ENCODE results near the gene ZNG1F.
"Not testable (repeated sequence)": the region's sequence is repeated elsewhere in the genome, so short reads cannot be mapped to it uniquely, and the experiment has no call there.

Gene ZNG1F

GRCh38 chr9:41123396-41123795 lies 65.7 kb downstream of the ZNG1F start:
- not testable (repeated sequence) for DNase-seq (ENCODE audit: low read depth, low spot score)

DNA sequence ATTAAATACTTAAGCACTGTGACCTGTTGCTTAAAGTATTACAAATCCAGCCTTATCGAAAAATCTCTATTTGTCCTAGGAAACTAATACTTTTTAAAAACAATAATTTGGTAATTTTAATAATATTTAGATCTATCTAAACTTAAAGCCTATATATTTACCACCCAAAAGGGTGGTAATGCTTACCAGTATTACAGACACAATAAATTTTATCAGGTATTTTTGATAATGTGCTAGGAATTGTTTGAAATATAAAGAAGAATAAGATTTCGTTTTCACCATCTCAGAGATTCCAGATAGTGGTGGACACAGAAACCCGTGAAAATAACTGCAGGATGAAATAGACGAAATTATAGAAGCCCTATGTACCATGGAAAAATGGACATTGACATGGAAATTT lies 68.4 kb downstream of the ZNG1F start:
- DNase-seq (ENCODE audit: low read depth, low spot score) = not testable (repeated sequence)

DNA sequence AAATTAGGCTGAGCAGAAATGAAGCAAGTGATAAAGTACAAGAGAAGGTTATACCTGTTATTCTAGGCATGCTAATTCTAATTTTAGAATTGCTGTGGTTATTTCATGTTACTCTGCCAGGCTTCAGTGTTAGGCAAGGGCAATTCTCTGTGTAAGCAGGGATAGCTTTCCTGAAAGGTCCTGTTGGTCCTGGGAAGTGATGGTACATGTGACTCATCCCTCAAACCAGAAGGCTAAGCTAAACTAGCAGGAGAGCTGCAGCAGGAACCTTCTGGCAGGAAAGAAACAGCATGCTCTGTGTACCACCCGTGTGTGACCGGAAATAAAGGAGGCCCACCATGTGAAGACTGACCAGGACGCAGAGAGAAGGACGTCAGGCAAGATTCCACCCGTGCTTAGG lies 69.4 kb downstream of the ZNG1F start:
- DNase-seq (ENCODE audit: low read depth, low spot score) = not testable (repeated sequence)

DNA sequence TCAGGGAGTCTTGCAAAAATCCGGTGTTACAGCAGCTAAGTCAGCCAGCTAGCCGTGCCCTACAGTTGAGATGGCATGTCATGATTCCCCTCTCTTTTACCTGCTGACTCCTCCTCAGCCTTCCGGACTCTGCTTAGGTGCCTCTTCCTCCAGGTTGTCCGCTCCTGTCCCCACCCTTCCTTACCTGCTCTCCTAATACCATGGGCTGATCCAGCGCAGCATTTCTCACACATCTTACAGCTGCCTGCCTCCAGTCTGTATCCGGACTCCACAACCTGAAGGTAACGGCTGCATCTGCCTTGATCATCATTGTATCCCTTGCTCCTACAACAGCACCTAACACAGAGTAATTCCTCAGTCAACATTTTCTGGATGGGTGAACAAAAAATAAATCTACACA lies 69.8 kb downstream of the ZNG1F start:
- DNase-seq (ENCODE audit: low read depth, low spot score) = not testable (repeated sequence)

DNA sequence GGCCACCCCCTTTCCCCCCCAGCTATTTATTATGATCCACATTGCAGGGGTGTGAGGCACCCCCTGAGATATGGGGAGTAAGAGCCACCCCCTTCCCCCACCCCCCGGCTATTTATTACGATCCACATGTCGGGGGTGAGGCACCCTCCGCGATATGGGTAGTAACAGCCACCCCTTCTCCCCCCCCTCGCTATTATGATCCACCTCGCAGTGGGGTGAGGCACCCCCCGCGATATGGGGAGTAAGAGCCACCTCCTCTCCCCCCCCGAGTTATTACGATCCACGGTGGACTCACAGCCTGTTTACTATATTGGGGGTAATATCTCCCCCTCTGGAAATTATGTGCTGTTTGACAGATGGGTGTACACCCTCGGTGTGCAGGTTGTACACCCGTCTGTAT lies 75.8 kb downstream of the ZNG1F start:
- DNase-seq (ENCODE audit: low read depth, low spot score) = not testable (repeated sequence)

DNA sequence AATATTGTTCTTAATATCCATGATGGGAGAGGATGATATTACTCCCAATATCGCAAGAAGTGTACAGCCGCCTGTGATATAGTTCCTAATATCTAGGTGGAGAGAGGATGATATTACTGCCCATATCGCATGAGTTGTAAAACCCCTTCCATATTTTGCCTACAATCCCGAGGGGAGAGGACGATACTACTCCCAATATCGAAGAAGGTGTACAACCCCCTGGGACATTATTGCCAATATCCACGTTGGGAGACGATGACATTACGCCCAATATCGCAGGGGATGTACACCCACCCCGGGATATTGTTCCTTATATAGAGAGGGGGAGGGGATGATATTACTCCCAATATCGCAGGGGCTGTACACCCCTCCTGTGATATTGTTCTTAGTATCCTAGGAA lies 77.7 kb downstream of the ZNG1F start:
- not testable (repeated sequence) for DNase-seq (ENCODE audit: low read depth, low spot score)

DNA sequence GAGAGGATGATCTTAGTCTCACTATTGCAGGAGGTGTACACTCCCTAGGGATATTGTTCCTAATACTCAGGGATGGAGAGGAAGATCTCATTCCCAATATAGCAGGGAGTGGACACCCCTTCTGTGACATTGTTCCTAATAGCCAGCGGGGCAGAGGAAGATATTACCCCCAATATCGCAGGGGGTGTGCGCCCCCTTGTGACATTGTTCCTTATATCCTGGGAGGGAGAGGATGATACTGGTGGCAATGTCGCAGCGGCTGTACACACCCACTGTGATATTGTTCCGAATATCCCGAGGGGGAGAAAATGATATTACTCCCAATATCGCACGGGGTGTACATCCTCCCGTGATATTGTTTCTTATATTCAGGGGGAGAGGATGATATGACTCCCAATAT lies 78.2 kb downstream of the ZNG1F start:
- DNase-seq (ENCODE audit: low read depth, low spot score) = not testable (repeated sequence)

DNA sequence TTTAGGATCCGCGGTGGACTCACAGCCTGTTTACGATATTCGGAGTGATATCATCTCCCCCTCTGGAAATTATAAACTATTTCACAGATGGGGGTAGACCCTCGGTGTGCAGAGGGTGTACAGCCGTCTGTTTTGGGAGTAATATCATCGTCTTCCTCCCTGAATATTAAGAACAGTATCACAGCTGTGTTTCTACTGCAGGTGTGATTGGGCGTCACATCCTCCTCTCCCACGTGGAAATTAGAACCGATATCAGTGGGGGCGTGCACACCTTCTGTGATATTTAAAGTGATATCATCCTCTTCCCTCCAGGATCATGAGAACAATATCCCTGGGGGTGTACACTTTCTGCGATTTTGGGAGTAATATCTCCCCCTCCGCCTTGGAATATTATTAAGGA lies 79.9 kb downstream of the ZNG1F start:
- not testable (repeated sequence) for DNase-seq (ENCODE audit: low read depth, low spot score)

DNA sequence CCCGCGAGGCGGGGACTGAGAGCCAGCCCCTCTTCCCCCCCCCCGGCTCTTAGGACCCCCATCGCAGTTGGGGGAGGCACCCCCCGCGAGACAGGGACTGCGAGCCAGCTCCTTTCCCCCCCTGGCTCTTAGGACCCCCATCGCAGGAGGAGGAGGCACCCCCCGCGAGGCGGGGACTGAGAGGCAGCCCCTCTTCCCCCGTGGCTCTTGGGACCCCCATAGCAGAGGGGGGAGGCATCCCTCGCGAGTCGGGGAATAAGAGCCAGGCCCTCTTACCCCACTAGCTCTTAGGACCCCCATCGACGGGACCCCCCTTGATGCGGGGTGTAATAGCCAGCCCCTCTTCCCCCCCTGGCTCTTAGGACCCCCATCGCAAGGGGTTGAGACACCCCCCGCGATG lies 80.3 kb downstream of the ZNG1F start:
- DNase-seq (ENCODE audit: low read depth, low spot score) = not testable (repeated sequence)

GRCh38 chr9:41106472-41107116 lies 82.5 kb downstream of the ZNG1F start:
- DNase-seq (ENCODE audit: low read depth, low spot score) = not testable (repeated sequence)

DNA sequence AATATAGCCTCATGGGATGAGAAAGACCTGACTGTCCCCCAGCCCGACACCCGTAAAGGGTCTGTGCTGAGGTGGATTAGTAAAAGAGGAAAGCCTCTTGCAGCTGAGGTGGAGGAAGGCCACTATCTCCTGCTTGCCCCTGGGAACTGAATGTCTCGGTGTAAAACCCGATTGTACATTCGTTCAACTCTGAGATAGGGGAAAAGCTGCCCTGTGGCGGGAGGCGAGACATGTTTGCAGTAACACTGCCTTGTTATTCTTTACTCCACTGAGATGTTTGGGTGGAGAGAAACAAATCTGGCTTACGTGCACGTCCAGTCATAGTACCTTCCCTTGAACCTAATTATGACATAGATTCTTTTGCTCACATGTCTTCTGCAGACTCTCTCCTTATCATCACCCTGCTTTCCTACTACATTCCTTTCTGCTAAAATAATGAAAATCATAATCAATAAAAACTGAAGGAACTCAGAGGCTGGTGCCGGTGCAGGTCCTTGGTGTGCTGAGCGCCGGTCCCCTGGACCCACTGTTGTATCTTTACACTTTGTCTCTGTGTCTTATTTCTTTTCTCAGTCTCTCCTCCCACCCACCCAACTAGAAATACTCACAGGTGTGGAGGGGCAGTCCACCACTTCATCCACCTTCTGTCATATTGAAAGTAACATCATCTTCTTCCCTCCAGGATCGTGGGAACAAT lies 83.4 kb downstream of the ZNG1F start:
- not testable (repeated sequence) for DNase-seq (ENCODE audit: low read depth, low spot score)

DNA sequence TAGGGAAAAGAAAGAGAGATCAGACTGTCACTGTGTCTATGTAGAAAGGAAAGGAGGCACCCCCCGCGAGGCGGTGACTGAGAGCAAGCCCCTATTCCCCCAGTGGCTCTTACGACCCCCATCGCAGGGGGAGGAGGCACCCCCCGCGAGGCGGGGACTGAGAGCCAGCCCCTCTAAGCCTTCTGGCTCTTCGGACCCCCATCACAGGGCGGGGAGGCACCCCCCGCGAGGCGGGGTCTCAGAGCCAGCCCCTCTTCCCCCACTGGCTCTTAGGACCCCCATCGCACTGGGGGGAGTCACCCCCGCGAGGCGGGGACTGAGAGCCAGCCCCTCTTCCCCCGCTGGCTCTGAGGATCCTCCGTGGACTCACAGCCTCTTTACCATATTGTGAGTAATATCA lies 84.6 kb downstream of the ZNG1F start:
- DNase-seq (ENCODE audit: low read depth, low spot score) = not testable (repeated sequence)

DNA sequence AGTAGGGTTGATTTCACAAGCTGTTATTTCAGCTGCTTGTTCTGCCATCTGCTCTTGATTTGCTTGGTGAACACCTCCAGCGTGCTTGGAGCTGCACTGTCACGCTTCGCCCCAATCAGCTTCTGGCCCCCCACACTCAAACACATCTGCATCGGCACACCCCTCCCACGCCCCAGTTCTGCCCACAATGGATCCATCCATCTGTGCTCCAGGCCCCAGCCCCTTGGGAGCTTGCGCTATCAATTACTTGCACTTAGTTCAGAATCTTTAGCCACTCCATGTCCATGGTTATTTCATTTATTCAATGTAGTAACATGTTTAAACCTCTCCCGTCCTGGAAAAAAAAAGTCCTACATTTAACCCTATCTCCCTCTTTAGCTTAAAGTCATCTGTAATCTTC lies 88.6 kb downstream of the ZNG1F start:
- DNase-seq (ENCODE audit: low read depth, low spot score) = not testable (repeated sequence)

GRCh38 chr9:41098759-41099158 lies 90.4 kb downstream of the ZNG1F start:
- DNase-seq (ENCODE audit: low read depth, low spot score) = not testable (repeated sequence)

GRCh38 chr9:41095060-41095459 lies 94.1 kb downstream of the ZNG1F start:
- DNase-seq (ENCODE audit: low read depth, low spot score) = not testable (repeated sequence)

DNA sequence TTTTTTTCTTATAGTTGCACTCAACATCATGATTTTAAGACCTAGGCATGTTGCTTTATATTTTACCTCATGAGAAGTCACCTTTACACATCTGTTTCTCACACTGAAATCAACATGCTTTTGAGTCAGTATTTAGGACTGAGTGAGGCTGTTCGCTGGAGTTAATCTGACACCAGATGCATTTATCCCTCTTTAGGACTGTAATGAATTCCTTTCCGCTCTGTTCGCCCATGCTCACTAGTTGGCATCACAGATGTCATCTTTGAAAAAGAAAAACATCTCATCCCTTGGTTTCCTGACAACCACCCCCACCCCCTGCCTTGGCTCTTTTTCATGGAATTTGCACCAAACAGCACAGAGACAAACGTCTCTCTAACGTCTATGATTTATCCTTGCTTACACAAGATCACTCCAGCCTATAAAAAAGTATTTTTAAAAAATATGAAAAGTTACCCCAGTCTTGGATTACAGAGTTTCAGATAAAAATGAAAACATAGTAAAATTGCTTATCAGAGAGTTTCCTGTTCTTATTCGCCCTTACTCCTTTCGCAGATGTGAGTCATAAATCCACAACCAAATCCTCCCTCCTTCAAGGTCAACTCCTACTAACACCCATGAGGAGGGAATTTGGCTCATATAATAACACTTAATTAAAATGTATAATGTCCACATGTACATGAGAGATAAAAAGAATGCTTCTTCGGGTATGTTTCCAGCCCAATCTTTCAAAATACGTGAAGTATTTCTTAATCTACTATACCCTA lies 94.9 kb downstream of the ZNG1F start:
- DNase-seq (ENCODE audit: low read depth, low spot score) = not testable (repeated sequence)

DNA sequence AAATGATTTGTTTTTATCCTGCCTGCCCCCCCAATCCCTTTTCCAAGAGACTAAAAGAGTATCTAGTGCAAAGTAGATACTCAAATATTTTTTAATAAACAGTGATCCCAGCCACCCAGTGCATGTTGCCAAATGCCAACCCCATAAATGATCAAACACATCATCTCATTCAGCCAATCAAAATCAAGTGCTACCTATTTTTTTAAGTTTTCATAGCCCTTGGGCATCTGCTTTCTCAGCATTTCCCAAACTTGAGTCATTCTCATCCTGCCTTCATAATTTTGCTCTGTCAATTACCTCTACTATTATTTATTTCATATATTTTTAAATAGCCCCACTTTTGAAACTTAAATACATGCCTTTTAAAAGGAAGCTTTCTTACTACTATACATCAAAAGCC lies 98.2 kb downstream of the ZNG1F start:
- not testable (repeated sequence) for DNase-seq (ENCODE audit: low read depth, low spot score)

- DNase-seq (ENCODE audit: low read depth, low spot score) = not testable (repeated sequence)
Measured at GRCh38 chr9:41090386-41090785, 98.7 kb downstream of the ZNG1F start.

DNA sequence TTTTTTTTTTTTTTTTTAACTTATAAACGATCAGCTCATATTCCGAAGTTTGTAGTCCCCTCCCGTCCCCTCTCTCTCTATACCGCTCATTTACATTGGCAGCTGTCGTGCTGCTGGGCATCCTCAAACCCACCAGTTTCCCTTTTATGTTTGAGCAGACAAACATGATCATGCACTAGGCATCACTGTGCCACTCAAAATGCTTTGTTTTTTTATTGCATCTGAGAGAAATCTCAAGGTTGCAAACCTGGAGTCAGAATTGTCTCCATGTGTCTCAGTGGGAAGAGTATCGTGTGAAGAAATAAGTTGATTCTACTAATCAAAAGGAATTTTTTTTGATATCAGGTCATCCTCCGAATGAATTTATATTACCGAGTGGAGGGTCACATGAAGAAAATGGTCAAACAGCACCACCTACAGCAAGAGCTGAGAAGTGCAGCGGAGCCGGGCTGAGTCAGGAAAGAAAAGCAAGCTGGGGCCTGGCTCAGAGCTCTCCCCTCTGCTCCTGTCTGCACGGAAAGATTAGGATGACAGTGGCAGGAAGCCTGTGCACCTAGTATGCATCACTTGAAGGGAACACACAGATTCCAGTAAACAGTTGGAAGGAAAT lies 100.6 kb downstream of the ZNG1F start:
- DNase-seq (ENCODE audit: low read depth, low spot score) = not testable (repeated sequence)

GRCh38 chr9:41087929-41088328 lies 101.2 kb downstream of the ZNG1F start:
- not testable (repeated sequence) for DNase-seq (ENCODE audit: low read depth, low spot score)

- DNase-seq (ENCODE audit: low read depth, low spot score) = not testable (repeated sequence)
Measured at GRCh38 chr9:41087157-41087780, 101.8 kb downstream of the ZNG1F start.

All from ELF-1 (cell line).